Neural progenitor cell (in vitro differentiated cells): Measurements from ENCODE around the gene AKAP9. TPM values are rescaled to one million over a fixed set of nuclear protein-coding genes. Genes with fewer than 3 reads are reported as not detected.

Source experiments
- DNase-seq: peaks from one replicate; pipeline ENCODE4 v3.0.0-alpha.2; 2016; ENCODE audit warnings: low spot score
- H2AFZ ChIP-seq: fragments of 200-600 bp; sonication (generic); replicated peaks from 2 replicates; pipeline ENCODE4 v1.6.1; 2016; ENCODE audit warnings: antibody characterized with exemption
- H3F3A ChIP-seq: fragments of 200-600 bp; sonication (generic); 2 replicates; pipeline ENCODE4 v1.6.1; 2016; ENCODE audit warnings: antibody characterized with exemption, low read depth
- H3K27ac ChIP-seq: fragments of 200-600 bp; sonication (generic); 2 replicates; pipeline ENCODE4 v1.5.1; 2016; ENCODE audit warnings: mild to moderate bottlenecking
- H3K27me3 ChIP-seq: fragments of 200-600 bp; sonication (generic); 2 replicates; pipeline ENCODE4 v1.6.1; 2016; ENCODE audit warnings: mild to moderate bottlenecking, moderate library complexity
- H3K36me3 ChIP-seq: fragments of 200-600 bp; sonication (generic); 2 replicates; pipeline ENCODE4 v1.5.1; 2016
- H3K4me1 ChIP-seq: fragments of 200-600 bp; sonication (generic); 2 replicates; pipeline ENCODE4 v1.6.1; 2016; ENCODE audit warnings: mixed run types
- H3K4me2 ChIP-seq: fragments of 200-600 bp; sonication (generic); 2 replicates; pipeline ENCODE4 v1.6.1; 2016
- H3K4me3 ChIP-seq: fragments of 200-600 bp; sonication (generic); 2 replicates; pipeline ENCODE4 v1.5.1; 2016
- H3K79me2 ChIP-seq: fragments of 200-600 bp; sonication (generic); 2 replicates; pipeline ENCODE4 v1.6.1; 2016; ENCODE audit warnings: low read depth
- H3K9ac ChIP-seq: fragments of 200-600 bp; sonication (generic); 2 replicates; pipeline ENCODE4 v1.6.1; 2016
- H3K9me3 ChIP-seq: fragments of 200-600 bp; sonication (generic); 2 replicates; pipeline ENCODE4 v1.5.1; 2016; ENCODE audit warnings: low read depth
- H4K20me1 ChIP-seq: fragments of 200-600 bp; sonication (generic); 2 replicates; pipeline ENCODE4 v1.6.1; 2016; ENCODE audit warnings: low read depth
- H3K27ac Mint-ChIP-seq: 3 replicates; pipeline ENCODE4 v1.8.0; 2021; ENCODE audit warnings: mixed read lengths
- H3K27me3 Mint-ChIP-seq: 2 replicates; pipeline ENCODE4 v1.8.0; 2022; ENCODE audit warnings: low read depth, mild to moderate bottlenecking, inconsistent platforms, moderate library complexity, mixed read lengths; ENCODE audit not compliant: insufficient read depth
- H3K36me3 Mint-ChIP-seq: 3 replicates; pipeline ENCODE4 v1.8.0; 2021; ENCODE audit warnings: mixed read lengths
- H3K4me1 Mint-ChIP-seq: 3 replicates; pipeline ENCODE4 v1.8.0; 2021; ENCODE audit warnings: mixed read lengths
- H3K4me3 Mint-ChIP-seq: 3 replicates; pipeline ENCODE4 v1.8.0; 2021; ENCODE audit warnings: mild to moderate bottlenecking, moderate library complexity, mixed read lengths
- H3K9me3 Mint-ChIP-seq: 3 replicates; pipeline ENCODE4 v1.8.0; 2020; ENCODE audit warnings: mixed read lengths
- EZH2 ChIP-seq: fragments of 200-600 bp; sonication (generic); IDR thresholded peaks from 2 replicates; pipeline ENCODE4 v1.6.1; 2017; ENCODE audit warnings: antibody characterized with exemption, mild to moderate bottlenecking, moderate library complexity
- EZH2phosphoT487 ChIP-seq: fragments of 200-600 bp; sonication (generic); IDR thresholded peaks from 2 replicates; pipeline ENCODE4 v1.6.1; 2017; ENCODE audit warnings: antibody characterized with exemption
- total RNA-seq: library from RNA; depleted of rRNA; stranded (reverse); fragments of >200 nt; gene quantifications from 2 replicates; pipeline ENCODE4 v1.2.3, GENCODE V29; 2015; ENCODE audit warnings: low replicate concordance
- TF ChIP-seq, protein P1 (sequence below): fragments of 200-600 bp; sonication (generic); IDR thresholded peaks from 2 replicates; pipeline ENCODE4 v1.5.1; 2017; ENCODE audit warnings: antibody characterized with exemption, mild to moderate bottlenecking

AKAP9 gene
- total RNA-seq, 1 donor from 2014 or later: 93.4 TPM

DNA sequence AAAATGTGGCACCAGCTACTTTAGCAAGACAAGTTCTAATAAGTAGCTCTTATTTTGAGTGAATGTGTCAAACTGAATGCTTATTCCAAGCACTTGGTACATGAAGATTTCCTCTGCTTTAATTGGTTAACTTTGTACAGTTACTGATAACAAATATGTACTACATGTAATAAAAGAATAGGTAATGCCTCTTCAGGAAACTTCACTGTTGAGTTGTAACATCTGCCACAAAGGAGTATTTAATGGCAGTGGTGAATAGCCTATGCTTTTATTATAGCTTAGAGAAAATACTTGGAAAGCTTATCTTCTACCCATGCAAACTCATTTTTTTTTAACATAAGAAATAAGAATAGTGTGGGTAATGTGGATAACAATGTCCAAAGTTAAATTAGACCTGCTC lies 111.0 kb downstream of the AKAP9 start:
- H3K79me2 ChIP-seq: no peaks in the 10 kb centered on the region
- H4K20me1 ChIP-seq: peaks cover 2% of the 10 kb centered on the region
- no peaks in the 10 kb centered on the region for H3K27me3 ChIP-seq
- no peak for TF ChIP-seq EZH2phosphoT487
- TF ChIP-seq EZH2: no peak
- TF ChIP-seq, protein P1, sequence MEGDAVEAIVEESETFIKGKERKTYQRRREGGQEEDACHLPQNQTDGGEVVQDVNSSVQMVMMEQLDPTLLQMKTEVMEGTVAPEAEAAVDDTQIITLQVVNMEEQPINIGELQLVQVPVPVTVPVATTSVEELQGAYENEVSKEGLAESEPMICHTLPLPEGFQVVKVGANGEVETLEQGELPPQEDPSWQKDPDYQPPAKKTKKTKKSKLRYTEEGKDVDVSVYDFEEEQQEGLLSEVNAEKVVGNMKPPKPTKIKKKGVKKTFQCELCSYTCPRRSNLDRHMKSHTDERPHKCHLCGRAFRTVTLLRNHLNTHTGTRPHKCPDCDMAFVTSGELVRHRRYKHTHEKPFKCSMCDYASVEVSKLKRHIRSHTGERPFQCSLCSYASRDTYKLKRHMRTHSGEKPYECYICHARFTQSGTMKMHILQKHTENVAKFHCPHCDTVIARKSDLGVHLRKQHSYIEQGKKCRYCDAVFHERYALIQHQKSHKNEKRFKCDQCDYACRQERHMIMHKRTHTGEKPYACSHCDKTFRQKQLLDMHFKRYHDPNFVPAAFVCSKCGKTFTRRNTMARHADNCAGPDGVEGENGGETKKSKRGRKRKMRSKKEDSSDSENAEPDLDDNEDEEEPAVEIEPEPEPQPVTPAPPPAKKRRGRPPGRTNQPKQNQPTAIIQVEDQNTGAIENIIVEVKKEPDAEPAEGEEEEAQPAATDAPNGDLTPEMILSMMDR: no peak
- Mint-ChIP-seq H3K27ac (no peak overlapping the region), H3K4me3 (no peak overlapping the region), H3K4me1 (peaks cover 5% of the 10 kb centered on the region), H3K36me3 (peaks cover 14% of the 10 kb centered on the region), H3K27me3 (no peaks in the 10 kb centered on the region), H3K9me3 (no peaks in the 10 kb centered on the region)
- no peak overlapping the region for H2AFZ ChIP-seq
- H3F3A ChIP-seq: peaks cover 6% of the 10 kb centered on the region
- no peak overlapping the region for H3K4me3 ChIP-seq
- peaks cover 17% of the 10 kb centered on the region for H3K36me3 ChIP-seq
- no peak overlapping the region for H3K9ac ChIP-seq
- no peaks in the 10 kb centered on the region for H3K9me3 ChIP-seq
- no peaks in the 10 kb centered on the region for H3K4me1 ChIP-seq
- no peak overlapping the region for H3K27ac ChIP-seq
- DNase-seq: no peak
- no peak overlapping the region for H3K4me2 ChIP-seq

DNA sequence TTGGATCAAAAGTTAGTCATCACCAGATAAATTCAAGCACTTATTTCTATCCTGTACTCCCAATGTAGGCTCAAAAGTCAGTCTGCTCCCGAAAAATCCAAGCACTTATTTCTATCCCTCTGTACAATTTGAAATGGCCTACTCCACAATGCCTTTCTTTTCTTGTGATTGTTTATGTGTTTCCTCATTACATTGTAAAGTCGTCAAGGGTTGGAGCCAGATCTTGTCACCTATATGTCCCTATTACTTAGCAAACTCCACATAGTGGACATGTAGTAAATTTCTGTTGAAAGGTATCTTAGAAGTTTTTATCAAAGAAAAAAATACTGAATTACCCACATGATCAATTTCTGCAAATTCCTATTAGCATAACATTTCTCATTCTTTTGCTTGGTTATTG lies 111.5 kb downstream of the AKAP9 start:
- DNase-seq: no peak
- Mint-ChIP-seq H3K36me3 (peaks cover 14% of the 10 kb centered on the region), H3K4me3 (no peak overlapping the region), H3K27me3 (no peaks in the 10 kb centered on the region), H3K4me1 (peaks cover 5% of the 10 kb centered on the region), H3K9me3 (no peaks in the 10 kb centered on the region), H3K27ac (no peak overlapping the region)
- no peak overlapping the region for H3K9ac ChIP-seq
- no peak overlapping the region for H3K4me2 ChIP-seq
- H2AFZ ChIP-seq: no peak overlapping the region
- H3K4me1 ChIP-seq: peaks cover 2% of the 10 kb centered on the region
- H3K4me3 ChIP-seq: no peak overlapping the region
- no peaks in the 10 kb centered on the region for H3K9me3 ChIP-seq
- no peaks in the 10 kb centered on the region for H3K27me3 ChIP-seq
- no peak for TF ChIP-seq EZH2phosphoT487
- TF ChIP-seq, protein P1: no peak
- H4K20me1 ChIP-seq: peaks cover 5% of the 10 kb centered on the region
- H3F3A ChIP-seq: peaks cover 6% of the 10 kb centered on the region
- H3K27ac ChIP-seq: no peak overlapping the region
- no peaks in the 10 kb centered on the region for H3K79me2 ChIP-seq
- peaks cover 12% of the 10 kb centered on the region for H3K36me3 ChIP-seq

- no peak overlapping the region for H3K27ac Mint-ChIP-seq
- peaks cover 10% of the 10 kb centered on the region for H4K20me1 ChIP-seq
- H3K27ac ChIP-seq: no peak overlapping the region
Observed at GRCh38 chr7:92052684-92053083, 112.0 kb downstream of the AKAP9 start.

More at GRCh38 chr7:92052684-92053083, 112.0 kb downstream of the AKAP9 start:
- H3K4me1 ChIP-seq: peaks cover 4% of the 10 kb centered on the region
- no peak overlapping the region for H2AFZ ChIP-seq
- TF ChIP-seq, protein P1: no peak
- TF ChIP-seq EZH2 (no peak), EZH2phosphoT487 (no peak)
- Mint-ChIP-seq H3K4me3 (no peak overlapping the region), H3K9me3 (no peaks in the 10 kb centered on the region), H3K27me3 (no peaks in the 10 kb centered on the region), H3K4me1 (peaks cover 10% of the 10 kb centered on the region), H3K36me3 (peaks cover 14% of the 10 kb centered on the region)
- no peaks in the 10 kb centered on the region for H3K9me3 ChIP-seq
- DNase-seq: no peak
- H3K79me2 ChIP-seq: no peaks in the 10 kb centered on the region
- no peak overlapping the region for H3K4me2 ChIP-seq
- H3K27me3 ChIP-seq: no peaks in the 10 kb centered on the region
- H3F3A ChIP-seq: peaks cover 6% of the 10 kb centered on the region
- no peak overlapping the region for H3K4me3 ChIP-seq
- no peak overlapping the region for H3K9ac ChIP-seq
- peaks cover 8% of the 10 kb centered on the region for H3K36me3 ChIP-seq
